Hematopoietic multipotent progenitor cell (in vitro differentiated cells): ENCODE data around the gene CRB2. TPM values are rescaled to one million over a fixed set of nuclear protein-coding genes. Genes with fewer than 3 reads are reported as not detected.

Experiments
- DNase-seq, 3 donors: peaks; one replicate each; pipeline ENCODE4 v3.0.0-alpha.2; 2011 to 2015; ENCODE audit warnings: low read depth in 2 of 3, low spot score in 2 of 3
- total RNA-seq: library from RNA; depleted of rRNA; stranded (reverse); fragments of >200 nt; gene quantifications from one replicate; pipeline ENCODE4 v1.2.3, GENCODE V29; 2012

Gene CRB2
- total RNA-seq, 1 donor = under 0.01 TPM

- no peak for DNase-seq
Measured at GRCh38 chr9:123346826-123347225, 9.2 kb upstream of the CRB2 start.

GRCh38 chr9:123347289-123348060 is 8.5 kb upstream of the CRB2 start:
- DNase-seq = no peak

GRCh38 chr9:123348317-123348992 is 7.5 kb upstream of the CRB2 start:
- DNase-seq = no peak

GRCh38 chr9:123349033-123349432 is 7.0 kb upstream of the CRB2 start:
- DNase-seq = no peak

GRCh38 chr9:123349691-123350480 is 6.1 kb upstream of the CRB2 start:
- DNase-seq = peak; percentile 60 to 81 (median 64)

GRCh38 chr9:123350590-123351310 is 5.2 kb upstream of the CRB2 start:
- no peak for DNase-seq

- no peak for DNase-seq
Measured at GRCh38 chr9:123353041-123353440, 3.0 kb upstream of the CRB2 start.

GRCh38 chr9:123353984-123354591 is 1.9 kb upstream of the CRB2 start:
- DNase-seq = peak in 2 of 3 donors; percentile 63 to 72

- no peak for DNase-seq
Measured at GRCh38 chr9:123354806-123355508, 1.0 kb upstream of the CRB2 start.

GRCh38 chr9:123356851-123357742 is 1.1 kb downstream of the CRB2 start:
- no peak for DNase-seq

- no peak for DNase-seq
Measured at GRCh38 chr9:123357743-123358059, 1.7 kb downstream of the CRB2 start.

GRCh38 chr9:123358181-123358905 is 2.3 kb downstream of the CRB2 start:
- DNase-seq = no peak

- DNase-seq = no peak
Measured at GRCh38 chr9:123359106-123359505, 3.1 kb downstream of the CRB2 start.

GRCh38 chr9:123359546-123359945 is 3.5 kb downstream of the CRB2 start:
- no peak for DNase-seq

- DNase-seq = peak in 2 of 3 donors; percentile 83 to 92
Measured at GRCh38 chr9:123360161-123361085, 4.4 kb downstream of the CRB2 start.

- DNase-seq = no peak
Measured at GRCh38 chr9:123361086-123361730, 5.2 kb downstream of the CRB2 start.
